Measurements from ENCODE around the gene RESF1. TPM values are rescaled to one million over a fixed set of nuclear protein-coding genes. Genes with fewer than 3 reads are reported as not detected.

The RESF1 gene
- total RNA-seq, 1 donor from 2014 or later: 287 TPM

GRCh38 chr12:32002848-32003493 lies 43.8 kb downstream of the RESF1 start:
- DNase-seq (ENCODE audit: low spot score, unreplicated experiment): no peak
- Mint-ChIP-seq H3K27me3 (no peaks in the 10 kb centered on the region), H3K4me3 (ENCODE audit: low read depth) (no peak overlapping the region), H3K27ac (peak overlapping the region; percentile 73), H3K4me1 (ENCODE audit: low read depth) (peaks cover 5% of the 10 kb centered on the region), H3K36me3 (ENCODE audit: insufficient read depth) (peaks cover 38% of the 10 kb centered on the region), H3K9me3 (ENCODE audit: low read depth) (no peaks in the 10 kb centered on the region)
- no peak for TF ChIP-seq CTCF (IDR thresholded peaks at IDR 0.05; ENCODE audit: unreplicated experiment)

- no peaks in the 10 kb centered on the region for H3K9me3 Mint-ChIP-seq (ENCODE audit: low read depth)
- no peak for TF ChIP-seq CTCF (IDR thresholded peaks at IDR 0.05; ENCODE audit: unreplicated experiment)
- no peaks in the 10 kb centered on the region for H3K27me3 Mint-ChIP-seq
- peak overlapping the region; percentile 12 for H3K27ac Mint-ChIP-seq
- DNase-seq (ENCODE audit: low spot score, unreplicated experiment): no peak
- H3K4me1 Mint-ChIP-seq (ENCODE audit: low read depth): peaks cover 5% of the 10 kb centered on the region
- no peak overlapping the region for H3K4me3 Mint-ChIP-seq (ENCODE audit: low read depth)
- peaks cover 37% of the 10 kb centered on the region for H3K36me3 Mint-ChIP-seq (ENCODE audit: insufficient read depth)
These were observed 44.4 kb downstream of the RESF1 start for GRCh38 chr12:32003654-32004053.

GRCh38 chr12:32005496-32006125 lies 46.4 kb downstream of the RESF1 start:
- Mint-ChIP-seq H3K4me1 (ENCODE audit: low read depth) (peaks cover 8% of the 10 kb centered on the region), H3K36me3 (ENCODE audit: insufficient read depth) (peaks cover 21% of the 10 kb centered on the region), H3K4me3 (ENCODE audit: low read depth) (no peak overlapping the region), H3K27ac (no peak overlapping the region), H3K27me3 (no peaks in the 10 kb centered on the region), H3K9me3 (ENCODE audit: low read depth) (no peaks in the 10 kb centered on the region)
- TF ChIP-seq CTCF (IDR thresholded peaks at IDR 0.05; ENCODE audit: unreplicated experiment): no peak
- no peak for DNase-seq (ENCODE audit: low spot score, unreplicated experiment)

Other genes with a start within 250 kb of the RESF1 start
- gene AMN1, start 230.4 kb upstream of the RESF1 start, total RNA-seq: 29.2 and 31.9 TPM in 2 replicates
- 88.4 and 92.8 TPM in 2 replicates for gene BICD1, start 147.4 kb downstream of the RESF1 start, total RNA-seq